HG03135 (cell line): ENCODE data around the gene IFNLR1.

ENCODE experiments used
- ATAC-seq: cut with Tn5 transposase; IDR thresholded peaks from one replicate; pipeline ENCODE4 v1.9.1; 2021; ENCODE audit warnings: mild to moderate bottlenecking, moderate library complexity; ENCODE audit not compliant: unreplicated experiment

The IFNLR1 gene

DNA sequence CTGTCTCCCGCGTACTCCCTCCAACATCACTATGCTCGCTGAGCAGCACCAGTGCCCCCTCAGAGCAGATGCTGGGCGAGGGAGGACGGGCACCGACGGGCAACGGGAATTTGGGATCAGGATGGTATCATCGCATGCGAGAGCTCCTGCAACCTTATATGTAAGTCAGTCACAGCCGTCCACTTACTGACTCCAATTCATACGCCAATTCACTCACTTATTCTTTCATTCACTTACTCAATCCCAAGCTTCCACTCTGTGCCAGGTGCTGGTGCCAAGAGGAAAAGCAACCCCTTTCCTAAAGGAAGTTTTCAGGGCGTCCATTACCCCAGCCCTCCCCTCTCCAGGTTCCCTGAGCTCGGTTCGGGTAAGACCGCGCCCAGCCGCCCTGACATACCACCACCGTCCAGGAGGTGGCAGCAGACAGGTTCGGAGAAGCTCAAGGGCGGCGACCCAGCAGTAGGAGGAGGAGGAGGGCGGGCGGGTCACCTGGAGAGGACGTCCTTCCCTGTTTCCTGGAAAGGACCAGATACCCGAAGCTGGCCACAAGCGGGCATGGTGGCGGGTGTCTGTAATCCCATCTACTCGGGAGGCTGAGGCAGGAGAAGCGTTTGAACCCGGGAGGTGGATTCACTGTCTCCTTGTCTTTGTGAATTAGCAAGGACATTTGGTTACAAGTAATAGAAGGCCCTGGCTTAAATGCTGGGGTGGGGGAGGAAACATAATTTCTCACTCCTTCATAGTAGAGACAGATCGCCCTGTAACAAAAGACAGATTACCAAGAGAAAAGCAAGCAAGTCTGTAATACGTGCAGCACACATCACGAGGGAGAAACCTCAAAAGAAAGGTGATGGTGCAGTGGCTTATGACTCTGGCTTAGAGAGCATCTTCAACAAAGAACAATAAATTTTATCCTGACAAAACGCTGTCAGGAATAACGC is 36.6 kb downstream of the IFNLR1 start:
- peak; percentile 74 for ATAC-seq

GRCh38 chr1:24149866-24150233 is 37.2 kb downstream of the IFNLR1 start:
- no peak for ATAC-seq

DNA sequence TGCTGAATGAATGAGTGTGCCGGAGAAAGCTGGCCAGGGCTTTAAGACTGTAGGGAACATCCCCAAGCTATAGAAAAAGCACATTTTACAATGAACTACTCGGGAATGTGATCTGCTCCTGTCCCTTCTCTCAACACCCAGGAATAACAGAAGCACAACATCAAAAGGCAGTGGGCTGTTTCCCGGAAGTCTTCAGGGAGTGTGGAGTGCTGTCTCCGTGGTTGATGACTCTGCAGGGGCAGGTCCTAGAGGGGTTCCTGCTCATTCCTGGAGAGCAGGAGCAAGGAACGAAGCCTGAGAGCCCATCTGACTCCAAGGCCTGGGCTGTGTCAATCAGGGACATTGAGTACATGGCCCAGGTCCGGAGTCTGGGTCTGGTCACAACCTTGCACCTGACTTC is 39.3 kb downstream of the IFNLR1 start:
- ATAC-seq = no peak

- ATAC-seq = no peak
Measured at GRCh38 chr1:24147194-24147593, 39.9 kb downstream of the IFNLR1 start.

- no peak for ATAC-seq
Measured at GRCh38 chr1:24142546-24143534, 44.2 kb downstream of the IFNLR1 start, which contains the start of gene IL22RA1. TSS of gene IL22RA1 (minus strand) at chr1:24143140. CDS start at chr1:24143082, 58 bp downstream.

DNA sequence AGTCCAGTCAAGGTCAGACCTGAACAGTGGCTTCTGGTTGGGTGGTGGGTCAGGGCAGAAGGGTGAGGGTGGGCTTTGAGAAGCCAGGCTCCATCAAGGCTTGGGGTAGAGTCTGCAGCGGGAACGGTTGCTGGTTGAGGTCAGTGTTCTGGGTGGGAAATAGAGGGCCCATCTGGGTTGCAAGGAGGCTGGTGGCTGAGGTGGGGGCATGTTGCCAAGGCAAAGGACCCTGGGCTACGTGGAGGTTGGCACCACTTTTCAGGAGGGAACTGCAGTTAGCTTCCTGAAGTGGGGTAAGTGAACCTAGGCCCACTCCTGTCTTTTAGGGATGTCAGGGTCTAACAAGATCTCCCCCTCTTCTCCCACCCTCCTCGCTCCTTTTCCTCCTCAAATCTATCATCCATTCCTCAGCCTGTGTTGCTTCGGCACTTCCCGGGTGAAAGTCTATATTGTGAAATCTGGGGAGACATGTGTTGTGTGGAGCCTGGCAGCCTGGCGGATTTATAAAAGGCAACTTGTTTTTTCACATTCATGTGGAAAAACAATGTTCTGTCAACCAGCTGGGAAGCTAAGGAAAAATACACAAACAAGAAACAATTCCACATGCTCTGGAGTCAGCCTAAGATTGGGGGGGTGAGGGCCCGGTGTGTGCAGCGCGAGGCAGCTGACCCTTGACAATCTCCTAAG is 45.6 kb downstream of the IFNLR1 start:
- ATAC-seq = no peak

DNA sequence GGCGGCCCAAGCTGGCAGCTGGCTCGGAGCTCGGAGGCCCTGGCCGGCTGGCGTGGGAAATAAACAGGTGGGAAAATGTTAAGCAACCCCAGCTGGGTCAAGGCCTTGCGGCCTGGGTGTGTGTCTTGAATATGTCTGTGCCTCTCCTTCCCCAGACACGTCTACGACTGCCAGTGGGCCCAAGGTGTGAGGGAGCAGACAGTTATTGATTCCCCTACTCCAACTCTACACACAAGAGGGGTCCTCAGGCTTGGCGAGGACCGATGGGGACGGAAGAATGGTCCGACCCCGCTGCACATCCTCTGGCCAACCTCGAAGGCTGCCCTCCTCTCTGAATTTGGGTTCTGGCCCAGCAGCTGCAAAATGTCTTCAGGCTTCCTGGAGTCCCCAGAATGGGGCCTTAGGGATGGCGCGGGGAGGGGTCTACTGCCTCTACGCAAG is 46.3 kb downstream of the IFNLR1 start:
- no peak for ATAC-seq

GRCh38 chr1:24139841-24140425 is 47.2 kb downstream of the IFNLR1 start:
- ATAC-seq = no peak

DNA sequence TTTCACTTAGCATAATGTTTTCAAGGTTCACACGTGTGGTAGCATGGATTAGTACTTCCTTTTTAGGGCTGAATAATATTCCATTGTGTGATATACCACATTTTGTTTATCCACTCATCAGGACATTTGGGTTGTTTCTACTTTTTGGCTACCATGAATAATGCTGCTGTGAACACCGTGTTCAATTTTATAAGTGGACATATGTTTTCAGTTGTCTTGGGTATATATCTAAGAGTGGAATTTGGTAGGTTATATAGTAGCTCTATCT is 47.9 kb downstream of the IFNLR1 start:
- no peak for ATAC-seq

DNA sequence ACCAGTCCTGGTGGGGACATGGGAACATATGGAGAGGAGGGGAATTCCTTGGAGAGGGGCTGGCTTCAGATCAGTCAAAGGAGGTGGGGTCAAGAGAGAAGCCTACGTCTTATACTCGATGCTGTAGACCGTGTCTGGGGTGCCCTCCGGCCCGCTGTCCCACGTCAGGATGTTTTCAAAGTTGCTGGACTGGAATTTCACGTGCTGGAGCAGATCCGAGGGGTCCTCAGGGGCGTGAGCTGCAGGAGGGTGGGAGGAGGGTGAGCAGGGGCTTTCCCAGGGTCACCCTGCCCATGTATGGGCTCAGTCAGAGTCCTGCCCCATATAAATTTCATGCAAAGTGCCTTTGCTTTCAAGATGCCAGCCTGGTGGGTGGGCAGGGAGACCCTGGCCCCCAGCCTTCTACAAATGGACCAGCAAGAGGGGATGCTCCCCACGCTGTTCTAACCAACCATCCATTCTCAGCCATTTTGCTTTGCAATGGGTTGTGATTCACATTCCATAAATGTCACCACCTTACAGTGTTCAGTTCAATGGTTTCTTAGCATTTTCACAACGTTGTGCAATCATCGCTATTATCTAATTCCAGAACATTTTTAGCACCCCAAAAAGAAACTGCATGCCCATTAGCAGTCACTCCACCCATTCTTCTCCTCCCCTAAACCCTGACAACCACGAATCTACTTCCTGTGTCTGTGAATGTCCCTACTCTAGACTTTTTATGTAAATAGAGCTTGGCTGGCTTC is 48.4 kb downstream of the IFNLR1 start:
- ATAC-seq = no peak

GRCh38 chr1:24136956-24137539 is 50.0 kb downstream of the IFNLR1 start:
- no peak for ATAC-seq

DNA sequence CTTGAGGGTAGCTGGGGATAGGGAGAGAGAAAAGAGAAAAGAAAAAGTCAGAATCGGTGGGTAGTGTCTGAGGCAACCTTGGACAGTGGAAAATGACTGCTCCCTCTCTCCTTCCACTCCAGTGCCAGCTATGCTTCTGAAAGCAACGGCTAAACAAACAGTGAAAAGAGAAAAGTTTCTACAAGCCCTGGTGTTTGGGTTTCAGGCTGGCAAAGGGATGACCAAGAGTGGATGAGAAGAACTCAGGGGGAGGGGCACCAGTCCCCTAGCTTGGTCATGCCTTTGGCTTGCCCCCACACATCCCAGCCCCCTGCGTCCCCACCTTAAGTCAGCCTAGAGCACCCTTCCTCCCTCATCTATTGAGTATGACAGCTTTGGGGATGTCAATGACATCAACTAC is 52.7 kb downstream of the IFNLR1 start:
- no peak for ATAC-seq

DNA sequence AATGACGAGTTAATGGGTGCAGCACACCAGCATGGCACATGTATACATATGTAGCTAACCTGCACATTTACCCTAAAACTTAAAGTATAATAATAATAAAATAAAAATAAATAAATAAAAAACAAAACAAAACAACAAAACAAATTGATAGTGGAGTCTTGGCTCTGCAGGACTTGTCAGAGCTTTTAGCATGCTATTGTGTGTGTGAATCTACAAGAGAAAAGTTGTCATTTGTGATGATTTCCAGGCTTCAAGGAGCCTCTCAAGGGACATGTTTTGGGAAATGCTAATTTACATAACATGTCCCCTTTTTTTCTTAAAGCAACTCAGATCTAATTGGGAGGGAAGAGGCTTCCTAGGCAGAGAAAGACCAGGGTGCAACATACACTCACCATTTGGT is 53.3 kb downstream of the IFNLR1 start:
- no peak for ATAC-seq

- no peak for ATAC-seq
Measured at GRCh38 chr1:24130385-24130784, 56.7 kb downstream of the IFNLR1 start.

DNA sequence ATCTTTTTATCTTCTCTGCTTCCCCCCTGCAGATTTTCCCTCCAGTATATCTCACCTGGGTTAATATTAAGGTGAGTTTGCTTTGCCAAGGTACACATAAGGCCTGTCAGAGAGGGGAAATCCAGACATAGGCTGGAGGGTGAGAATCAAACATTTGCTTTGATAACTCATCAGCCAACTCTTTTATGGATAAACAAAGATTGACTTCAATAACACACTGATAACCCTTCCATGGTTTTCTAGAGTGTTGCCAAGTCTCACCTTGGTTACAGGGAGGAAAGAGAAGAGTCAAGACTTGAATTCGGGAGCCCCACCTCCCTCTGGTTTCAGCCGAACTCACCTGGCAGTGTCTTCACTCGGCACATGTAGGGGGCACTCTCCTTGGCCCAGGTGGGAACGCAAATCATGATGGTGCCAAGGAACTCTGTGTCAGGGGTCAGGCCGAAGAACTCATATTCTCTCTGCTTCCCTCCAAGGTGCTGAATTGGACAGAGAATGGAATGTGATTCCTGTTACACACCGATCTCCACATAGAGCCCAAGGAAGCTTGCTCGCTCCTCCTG is 59.2 kb downstream of the IFNLR1 start:
- no peak for ATAC-seq

DNA sequence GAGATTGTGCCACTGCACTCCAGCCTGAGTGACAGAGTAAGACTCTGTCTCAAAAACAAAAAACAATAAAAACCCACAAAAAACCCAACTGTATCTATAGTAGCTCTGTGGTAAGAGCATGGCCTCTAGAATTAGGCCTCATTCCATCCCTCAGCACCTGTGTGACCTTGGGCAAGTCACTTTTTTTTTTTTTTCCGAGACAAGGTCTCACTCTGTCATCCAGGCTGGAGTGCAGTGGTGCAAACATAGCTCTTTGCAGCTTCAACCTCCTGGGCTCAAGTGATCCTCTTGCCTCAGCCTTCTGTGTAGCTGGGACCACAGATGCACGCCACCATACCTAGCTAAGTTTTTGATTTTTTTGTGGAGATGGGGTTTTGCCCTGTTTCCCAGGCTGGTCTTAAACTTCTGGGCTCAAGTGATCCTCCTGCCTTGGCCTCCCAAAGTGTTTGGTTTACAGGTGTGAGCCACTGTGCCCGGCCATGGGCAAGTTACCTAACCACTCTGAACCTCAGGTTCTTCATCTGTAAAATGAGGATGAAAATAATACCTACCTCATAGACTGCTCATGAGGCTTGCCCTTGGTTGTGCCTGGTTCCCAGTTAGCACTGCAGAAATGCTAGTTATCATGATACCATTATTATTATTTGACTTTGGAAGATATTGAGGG is 59.8 kb downstream of the IFNLR1 start:
- no peak for ATAC-seq

GRCh38 chr1:24126672-24127023 is 60.4 kb downstream of the IFNLR1 start:
- no peak for ATAC-seq

- no peak for ATAC-seq
Measured at GRCh38 chr1:24126018-24126671, 60.9 kb downstream of the IFNLR1 start.
